Endothelial cell of hepatic sinusoid (primary cell): ENCODE measurements around the gene SLF2.

Experiments used
- in situ Hi-C: cut with HindIII; loops from 2 replicates; pipeline ENCODE4 v1.10.0; 2017; ENCODE audit warnings: low sequenced_read_pairs

Gene SLF2

DNA sequence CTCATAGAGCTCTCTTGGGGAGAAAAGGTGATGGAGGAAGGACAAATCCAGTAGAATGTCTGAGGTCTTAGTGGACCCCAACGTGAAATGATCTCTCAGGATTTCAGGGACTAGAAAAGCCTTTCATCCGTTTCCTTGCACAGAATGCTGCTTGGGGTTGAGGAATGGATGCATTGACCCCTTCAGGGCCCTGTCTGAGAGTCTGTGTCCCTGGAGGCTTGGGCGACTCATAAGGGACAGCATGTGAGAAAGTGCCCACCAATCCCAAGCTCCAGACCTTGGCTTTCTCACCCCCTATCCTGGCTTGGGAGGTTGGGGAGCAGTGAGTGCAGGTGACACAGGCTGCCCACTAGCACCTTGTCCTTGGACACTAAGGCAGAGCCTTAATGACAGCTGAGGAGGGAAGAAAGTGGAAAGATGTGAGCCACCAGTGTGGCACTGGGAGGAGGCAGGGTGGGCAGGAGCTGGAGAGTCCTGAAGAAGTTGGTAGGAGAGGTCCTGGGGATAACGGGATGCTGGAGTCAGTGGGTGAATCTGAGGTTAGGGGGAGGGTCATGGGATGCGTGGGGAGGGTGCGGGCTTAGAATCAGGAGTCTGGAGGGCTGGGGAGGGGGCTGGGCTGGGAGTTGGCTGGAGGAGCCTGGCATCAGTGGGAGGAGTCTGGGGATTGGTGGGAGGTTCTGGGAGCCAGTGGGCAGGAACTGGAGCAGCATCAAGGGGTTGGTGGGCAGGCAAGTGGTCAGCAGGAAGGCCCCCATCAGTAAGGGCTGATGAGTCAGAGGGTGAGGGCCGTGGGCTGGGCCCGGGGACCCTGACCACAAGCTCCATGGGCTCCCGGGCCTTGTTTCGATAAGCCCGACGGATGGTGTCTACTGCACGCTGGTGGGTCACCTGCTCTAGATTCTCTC, 95.4 kb downstream of the SLF2 start:
- in situ Hi-C loops: no loop called here

DNA sequence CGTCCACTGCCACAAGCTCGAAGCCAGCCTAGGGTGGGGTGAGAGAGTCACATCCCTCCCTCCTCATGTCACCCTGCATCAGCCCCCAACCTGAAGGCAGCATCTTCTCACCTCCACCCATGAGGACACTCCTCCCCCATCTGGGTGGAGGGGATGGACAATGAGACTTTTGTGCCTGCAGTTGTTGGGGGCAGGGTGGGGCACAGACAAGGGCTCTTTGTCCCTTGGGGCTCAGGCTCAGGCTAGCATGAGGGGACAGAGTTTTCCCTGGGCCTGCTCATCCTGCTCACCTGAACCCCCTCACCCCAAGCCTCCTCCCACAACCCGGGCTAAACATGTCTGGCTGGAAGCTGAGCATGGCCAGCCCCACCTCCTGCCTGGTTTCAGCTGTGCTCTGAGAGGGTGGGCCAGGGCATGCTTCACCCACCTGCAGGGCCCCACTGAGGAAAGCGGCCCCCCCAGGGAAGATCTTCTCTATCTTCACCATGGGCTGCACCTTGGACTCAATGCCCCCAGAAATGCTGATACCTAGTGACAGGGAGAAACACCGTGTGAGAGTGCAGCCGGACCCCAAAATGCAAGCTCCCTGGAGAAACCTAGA, 96.2 kb downstream of the SLF2 start:
- in situ Hi-C loops: no loop called here

DNA sequence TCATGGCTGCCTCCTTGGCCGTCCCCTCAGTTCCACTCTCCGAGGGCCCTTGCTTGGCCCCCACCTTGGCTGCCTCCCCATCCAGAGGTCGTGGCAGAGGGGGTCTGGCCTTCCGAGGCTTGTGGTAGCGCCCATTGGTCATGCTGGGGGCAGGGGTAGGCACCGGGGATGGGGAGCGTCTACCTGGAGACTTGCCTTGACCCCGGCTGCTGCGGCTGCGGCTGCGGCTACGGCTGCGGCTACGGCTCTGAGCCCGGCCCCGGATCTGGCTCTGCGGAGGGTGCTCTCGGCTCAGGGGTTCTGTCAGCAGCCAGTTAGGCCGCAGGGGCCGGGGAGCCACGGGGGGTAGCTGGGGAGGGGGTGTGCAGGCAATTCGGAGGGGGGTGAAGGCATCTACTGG, 97.6 kb downstream of the SLF2 start:
- in situ Hi-C loops: no loop called here

DNA sequence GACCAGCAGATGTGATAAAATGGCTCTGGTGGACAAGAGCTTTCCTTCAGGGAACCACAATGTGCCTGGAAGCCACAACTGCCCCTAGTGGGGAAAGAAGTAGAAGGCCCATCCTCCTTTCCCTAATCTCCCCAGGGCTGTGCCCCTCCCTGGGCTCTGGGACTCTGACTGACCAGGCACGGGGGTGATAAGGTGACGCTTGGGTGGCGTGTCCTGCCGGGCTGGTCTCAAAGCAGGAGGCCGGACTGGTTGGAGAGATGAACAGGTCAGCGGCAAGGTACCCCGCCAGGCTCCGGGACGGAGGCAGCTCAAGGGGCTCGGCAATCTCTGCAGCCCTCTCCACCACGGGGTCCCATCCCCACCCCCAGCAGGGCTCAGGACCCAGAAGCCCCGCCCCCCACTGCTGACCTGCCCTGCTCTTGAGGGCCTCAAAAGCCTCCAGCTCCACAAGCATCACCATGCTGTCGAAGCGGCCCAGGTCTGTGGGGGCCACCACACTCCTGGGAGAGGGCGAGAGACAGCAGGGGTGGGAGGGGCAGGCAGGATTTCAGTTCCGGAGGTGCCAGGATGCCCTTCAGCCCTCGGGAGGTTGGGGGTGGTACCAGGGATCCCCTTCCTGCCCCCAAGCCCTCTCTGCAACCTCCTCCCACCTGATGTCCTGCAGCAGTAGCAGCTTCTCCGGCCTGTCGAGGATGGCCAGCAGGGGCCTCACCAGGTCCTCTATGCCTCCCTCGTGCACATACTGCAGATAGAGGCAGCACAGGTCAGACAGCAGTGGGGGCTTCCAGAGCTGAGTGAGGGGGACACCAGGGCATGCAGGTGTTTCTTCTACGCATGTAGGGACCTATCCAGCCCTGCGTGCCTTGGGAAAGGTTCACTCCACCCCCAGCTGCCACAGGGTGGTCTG, 99.0 kb downstream of the SLF2 start:
- in situ Hi-C loops: no loop called here

DNA sequence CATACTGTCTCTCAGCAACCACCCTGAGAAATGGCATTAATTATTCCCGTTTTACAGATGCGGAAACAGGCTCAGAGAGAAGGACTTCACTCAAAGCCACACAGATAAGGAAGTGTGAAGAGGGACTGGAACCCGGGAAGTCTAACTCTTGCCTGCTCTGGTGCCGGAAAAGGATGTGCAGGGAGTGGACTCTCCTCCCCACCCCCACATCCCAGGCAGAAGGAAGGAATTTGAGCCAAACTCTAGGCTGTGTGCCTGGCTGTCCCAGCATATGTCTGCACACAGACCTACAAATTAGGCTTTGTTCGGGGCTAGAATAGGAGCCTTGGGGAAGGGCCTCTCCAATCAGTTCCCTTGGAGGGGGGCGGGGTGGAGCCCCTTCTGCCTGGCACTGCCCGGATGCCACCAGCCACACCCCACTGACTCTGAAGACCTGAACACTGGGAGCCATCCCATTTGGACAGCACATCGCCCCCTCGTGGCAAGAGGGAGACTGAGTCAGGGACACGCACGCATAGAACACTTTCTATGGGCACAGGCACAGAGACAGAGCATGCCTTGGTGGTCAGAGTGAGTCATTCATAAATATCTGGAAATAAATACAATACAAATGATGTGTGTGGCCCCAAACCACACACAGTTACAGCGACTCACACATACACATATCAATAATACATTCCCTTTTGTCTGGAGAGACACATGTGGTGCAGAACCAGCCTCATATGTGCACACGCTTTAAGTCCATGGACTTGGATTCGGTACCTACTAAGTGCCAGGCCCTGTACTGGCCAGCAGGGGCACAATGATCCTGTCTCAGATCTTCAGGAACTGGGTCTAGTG, 100.0 kb downstream of the SLF2 start:
- in situ Hi-C loops: no loop called here

DNA sequence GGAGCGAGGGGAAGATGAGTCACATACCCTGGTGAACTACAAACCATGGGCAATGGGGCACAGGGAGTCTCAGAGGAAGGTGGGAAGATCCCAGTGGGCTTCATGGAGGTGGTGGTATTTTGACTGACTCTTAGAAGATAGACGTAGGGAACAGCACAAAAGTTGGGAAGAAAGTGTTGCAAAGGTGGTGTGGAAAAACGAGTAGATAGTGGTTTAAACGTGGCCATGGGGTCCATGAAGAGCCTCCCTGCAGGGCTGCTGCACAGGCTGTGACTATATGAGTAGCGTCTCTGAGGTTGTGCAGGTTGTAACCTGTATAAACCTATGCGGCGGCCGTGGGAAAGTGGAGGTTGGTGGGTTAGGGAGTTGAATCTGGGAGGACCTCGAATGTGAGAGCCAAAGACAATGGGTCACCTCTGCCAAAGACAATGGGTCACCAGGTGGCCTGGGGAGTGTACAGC, 100.6 kb downstream of the SLF2 start:
- in situ Hi-C loops: no loop called here

DNA sequence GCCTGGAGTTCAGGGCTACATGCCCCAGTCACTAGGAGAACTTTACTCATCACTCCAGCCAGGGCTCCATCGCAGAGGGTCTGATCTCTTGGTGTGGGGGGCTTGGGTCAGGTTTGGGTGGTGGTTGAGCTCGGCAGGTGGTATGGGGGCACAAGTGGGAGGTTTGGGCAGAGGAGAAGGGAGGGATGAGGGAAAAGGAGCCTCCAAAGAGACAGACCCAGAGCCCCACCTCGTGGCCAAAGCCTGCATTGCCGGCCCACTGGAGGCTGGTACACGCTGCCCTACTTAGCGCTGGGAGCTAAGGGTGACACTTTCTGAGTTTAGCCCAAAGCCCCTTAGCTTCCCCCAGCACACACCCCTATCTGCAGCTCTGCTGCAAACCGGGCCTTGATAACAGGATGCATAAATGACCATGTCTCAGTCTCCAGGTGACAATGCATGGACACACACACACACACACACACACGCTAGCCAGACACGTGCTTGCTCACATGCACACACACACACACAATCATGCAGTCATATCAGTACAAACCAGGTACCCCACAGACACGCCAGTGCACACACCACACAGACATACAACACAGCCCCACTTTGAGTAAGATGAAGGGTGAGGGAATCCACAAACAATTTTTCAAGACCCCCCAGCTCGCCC, 101.6 kb downstream of the SLF2 start:
- in situ Hi-C loops: no loop called here
